GM12891 (cell line): ENCODE measurements around the gene CSH1.

Experiments used
- PAX5 ChIP-seq: IDR thresholded peaks from 2 replicates; pipeline ENCODE4 v1.6.1; 2011; ENCODE audit warnings: low read length, moderate library complexity, mild to moderate bottlenecking; ENCODE audit not compliant: insufficient read depth, severe bottlenecking
- POLR2A ChIP-seq: IDR thresholded peaks from 2 replicates; pipeline ENCODE4 v1.6.1; 2011; ENCODE audit warnings: low read depth, low read length, control low read depth
- POLR2AphosphoS5 ChIP-seq: IDR thresholded peaks from 2 replicates; pipeline ENCODE4 v1.6.1; 2011; ENCODE audit warnings: low read depth, low read length, control low read depth
- POU2F2 ChIP-seq: IDR thresholded peaks from 2 replicates; pipeline ENCODE4 v1.6.1; 2011; ENCODE audit warnings: low read depth, mild to moderate bottlenecking, control low read depth, low read length, moderate library complexity
- SPI1 ChIP-seq: IDR thresholded peaks from 2 replicates; pipeline ENCODE4 v1.6.1; 2011; ENCODE audit warnings: low read depth, low read length, control low read depth
- TAF1 ChIP-seq: IDR thresholded peaks from 2 replicates; pipeline ENCODE4 v1.6.1; 2011; ENCODE audit warnings: low read depth, low read length, control low read depth

DNA sequence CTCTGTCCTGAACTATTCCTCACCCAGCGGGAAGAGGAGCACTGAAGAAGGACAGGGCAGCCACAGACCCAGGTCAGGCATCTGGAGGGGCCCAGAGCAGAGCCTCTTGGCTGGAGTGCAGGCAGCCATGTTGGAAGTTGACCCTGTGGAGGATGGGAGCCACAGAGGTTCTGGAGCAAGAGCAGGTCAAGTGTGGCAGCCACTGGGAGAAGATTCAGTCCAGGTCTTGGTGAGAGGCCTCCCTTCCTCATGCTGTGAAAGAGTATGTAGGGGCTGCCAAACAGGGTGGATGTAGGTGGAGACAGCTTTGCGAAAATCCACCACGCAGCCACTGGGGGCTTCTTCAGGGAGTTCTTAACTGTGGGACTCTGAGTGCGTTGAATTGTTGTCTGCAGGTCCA lies 36.3 kb upstream of the CSH1 start:
- TF ChIP-seq POLR2A: no peak
- no peak for TF ChIP-seq TAF1
- TF ChIP-seq SPI1: no peak
- no peak for TF ChIP-seq POLR2AphosphoS5
- TF ChIP-seq PAX5: no peak
- TF ChIP-seq POU2F2: no peak
